CD4-positive, alpha-beta T cell treated with Interleukin-4 for 4 hours (primary cell): ENCODE data around the gene ZNF57.
"Not testable (repeated sequence)": the region's sequence is repeated elsewhere in the genome, so short reads cannot be mapped to it uniquely, and the experiment has no call there.

Experiments used
- DNase-seq: peaks from one replicate; pipeline ENCODE4 v3.0.0-alpha.2; 2020

ZNF57 gene

DNA sequence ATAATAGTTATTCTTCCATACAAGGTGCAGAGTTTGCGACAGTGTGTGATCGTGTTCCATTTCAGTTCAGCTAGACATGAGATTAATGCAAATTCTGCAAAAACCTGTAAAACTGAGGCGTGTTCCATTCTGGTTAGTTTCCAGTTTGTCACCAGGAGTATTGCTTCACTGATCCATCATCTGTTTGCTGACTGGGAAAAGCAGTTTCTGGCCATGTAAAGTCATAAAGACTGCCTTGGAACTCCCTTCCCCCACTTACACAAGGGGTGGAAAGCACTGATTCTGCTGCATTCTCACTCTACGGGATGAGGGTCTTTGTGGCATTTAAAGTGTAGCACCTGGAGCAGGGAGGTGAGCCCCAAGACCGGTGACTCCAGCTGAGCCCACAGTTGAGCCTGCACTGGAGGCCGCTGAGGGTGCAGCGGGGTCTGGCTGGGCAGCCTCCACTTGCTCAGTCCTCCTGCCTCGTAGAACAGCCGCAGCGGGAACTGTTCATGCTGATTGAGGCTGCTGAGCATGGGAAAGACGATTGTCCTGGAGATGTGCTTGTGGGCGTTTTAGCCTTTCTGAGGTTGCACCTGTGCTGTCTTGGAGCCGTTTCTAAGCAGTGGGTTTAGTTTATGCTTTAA lies 2.0 kb downstream of the ZNF57 start:
- DNase-seq, result no peak

DNA sequence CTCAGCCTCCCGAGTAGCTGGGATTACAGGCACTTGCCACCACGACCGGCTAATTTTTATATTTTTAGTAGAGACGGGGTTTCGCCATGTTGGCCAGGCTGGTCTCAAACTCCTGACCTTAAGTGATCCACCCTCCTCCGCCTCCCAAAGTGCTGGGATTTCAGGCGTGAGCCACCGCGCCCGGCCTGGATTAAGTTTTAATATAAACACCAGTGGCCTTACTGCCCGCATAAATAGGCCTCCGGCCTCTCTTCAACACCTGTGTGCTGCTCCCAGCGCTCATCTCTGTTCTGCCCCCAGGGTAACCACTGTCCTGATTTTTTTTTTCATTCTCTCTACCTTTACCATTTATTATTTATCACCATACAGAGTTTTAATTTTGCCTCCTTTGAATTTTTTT lies 2.6 kb downstream of the ZNF57 start:
- DNase-seq, result not testable (repeated sequence)

DNA sequence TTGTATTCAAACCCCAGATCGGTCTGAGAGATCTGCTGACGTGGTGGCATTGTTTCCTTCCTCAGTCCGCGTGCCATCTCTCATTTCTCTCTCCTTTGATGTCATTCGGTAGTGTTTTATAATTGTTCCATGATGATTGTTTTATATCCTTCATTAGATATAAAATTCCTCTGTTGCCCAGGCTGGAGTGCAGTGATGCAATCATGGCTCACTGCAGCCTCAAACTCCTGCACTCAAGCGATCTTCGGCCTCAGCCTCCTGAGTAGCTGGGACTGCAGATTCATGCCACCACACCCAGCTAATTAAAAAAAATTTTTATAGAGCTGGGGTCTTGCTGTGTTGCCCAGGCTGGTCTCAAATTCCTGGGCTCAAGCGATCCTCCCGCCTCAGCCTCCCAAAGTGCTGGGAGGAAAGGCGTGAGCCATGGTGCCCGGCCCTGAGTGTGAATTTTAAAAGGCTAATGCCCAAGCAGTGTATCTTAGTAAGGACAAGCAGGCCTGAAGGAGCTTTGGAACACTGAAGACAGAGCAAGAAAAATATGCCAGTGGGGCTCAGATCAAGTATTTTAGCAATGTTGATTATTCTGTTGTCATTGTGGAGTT lies 5.3 kb downstream of the ZNF57 start:
- no peak for DNase-seq

- no peak for DNase-seq
Observed at GRCh38 chr19:2906631-2907195, 6.0 kb downstream of the ZNF57 start.

DNA sequence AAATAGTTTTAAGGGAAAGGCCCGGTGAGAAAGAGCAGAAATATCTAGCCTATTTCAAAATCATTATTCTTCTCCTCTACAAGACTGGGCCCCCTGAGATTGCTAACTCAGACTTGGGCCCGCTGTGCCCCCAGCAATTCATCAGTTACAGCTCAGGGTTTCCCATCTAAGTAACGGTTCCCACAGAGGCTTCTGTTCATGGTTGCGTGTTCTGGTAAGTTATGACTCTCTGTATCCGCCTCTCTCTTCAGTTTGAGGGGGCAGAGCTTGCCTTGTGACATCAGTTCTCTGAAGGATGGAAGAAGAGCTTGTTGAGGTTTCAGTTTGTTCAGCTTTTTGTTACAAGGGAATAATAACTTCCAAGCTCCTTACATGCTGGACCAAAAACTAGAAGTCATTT lies 11.6 kb downstream of the ZNF57 start:
- no peak for DNase-seq

- no peak for DNase-seq
Observed at GRCh38 chr19:2917275-2918184, 16.8 kb downstream of the ZNF57 start.

DNA sequence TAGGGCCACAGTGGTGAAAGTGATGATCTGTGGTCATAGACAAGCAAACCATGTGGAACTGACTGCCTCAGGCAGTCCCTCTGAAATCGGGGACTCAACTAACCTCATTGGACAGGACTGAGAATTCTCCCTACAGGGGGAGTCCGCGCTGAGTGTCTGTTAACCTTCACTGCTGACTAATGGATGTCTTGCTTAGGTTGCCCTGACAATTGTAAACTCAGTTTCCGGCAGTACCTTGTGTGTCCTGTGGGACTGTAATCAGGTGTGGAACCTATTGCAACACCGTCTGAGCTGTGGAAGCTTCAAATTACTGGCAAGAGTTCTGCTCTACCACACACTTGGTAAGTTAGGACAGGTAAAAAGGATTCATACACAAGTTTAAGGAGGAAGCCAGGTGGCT lies 22.3 kb downstream of the ZNF57 start:
- no peak for DNase-seq

GRCh38 chr19:2923510-2923909 lies 22.8 kb downstream of the ZNF57 start:
- DNase-seq, result no peak

- no peak for DNase-seq
Observed at GRCh38 chr19:2926341-2927031, 25.8 kb downstream of the ZNF57 start.

GRCh38 chr19:2927032-2927430 lies 26.3 kb downstream of the ZNF57 start:
- no peak for DNase-seq

DNA sequence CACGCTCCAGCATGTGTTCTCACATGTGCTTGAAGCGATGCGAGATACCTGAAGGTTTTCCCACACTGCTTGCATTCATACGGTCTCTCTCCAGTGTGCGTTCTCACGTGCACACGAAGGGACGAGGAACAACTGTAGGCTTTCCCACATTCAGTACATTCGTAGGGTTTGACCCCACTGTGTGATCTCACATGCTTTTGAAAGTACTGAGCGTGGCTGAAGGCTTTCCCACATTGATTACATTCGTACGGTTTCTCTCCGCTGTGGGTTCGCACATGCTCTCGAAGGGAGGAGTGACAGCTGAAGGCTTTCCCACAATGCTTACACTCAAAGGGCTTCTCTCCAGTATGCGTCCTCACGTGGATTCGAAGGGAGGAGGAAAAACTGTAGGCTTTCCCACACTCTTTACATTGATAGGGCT lies 32.8 kb downstream of the ZNF57 start:
- DNase-seq, result no peak

DNA sequence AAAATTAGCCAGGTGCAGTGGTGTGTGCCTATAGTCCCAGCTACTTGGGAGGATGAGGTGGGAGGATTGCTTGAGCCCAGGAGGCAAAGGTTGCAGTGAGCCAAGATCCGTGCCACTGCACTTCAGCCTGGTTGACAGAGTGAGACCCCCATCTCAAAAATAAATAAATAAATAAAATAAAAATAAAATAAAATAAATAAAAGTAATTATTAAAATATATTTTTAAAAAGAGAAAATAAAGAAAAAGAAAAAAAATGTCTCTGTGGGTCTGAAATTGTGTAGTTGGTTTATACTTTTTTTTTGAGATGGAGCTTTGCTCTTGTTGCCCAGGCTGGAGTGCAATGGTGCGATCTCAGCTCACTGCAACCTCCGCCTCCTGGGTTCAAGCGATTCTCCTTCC lies 35.1 kb downstream of the ZNF57 start:
- not testable (repeated sequence) for DNase-seq

GRCh38 chr19:2942928-2943640 lies 42.4 kb downstream of the ZNF57 start:
- DNase-seq, result no peak

DNA sequence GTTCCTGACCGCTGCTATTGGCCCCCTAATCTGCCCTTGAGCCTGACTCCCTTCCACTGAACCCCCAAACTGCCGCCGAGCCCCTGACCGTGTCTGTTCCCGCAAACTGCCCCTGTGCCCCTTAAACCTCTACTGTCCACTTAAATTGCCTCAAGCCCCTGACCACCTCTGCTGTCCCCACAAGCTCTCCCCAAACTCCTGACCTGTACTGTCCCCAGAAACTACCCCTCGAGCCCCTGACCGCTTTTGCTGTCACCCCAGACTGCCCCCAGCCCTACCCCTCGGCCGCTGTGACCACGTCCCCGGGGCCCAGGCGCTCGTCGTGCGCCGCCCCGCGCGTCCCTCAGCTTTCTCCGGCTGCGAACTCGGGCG lies 43.7 kb downstream of the ZNF57 start:
- DNase-seq, result no peak

DNA sequence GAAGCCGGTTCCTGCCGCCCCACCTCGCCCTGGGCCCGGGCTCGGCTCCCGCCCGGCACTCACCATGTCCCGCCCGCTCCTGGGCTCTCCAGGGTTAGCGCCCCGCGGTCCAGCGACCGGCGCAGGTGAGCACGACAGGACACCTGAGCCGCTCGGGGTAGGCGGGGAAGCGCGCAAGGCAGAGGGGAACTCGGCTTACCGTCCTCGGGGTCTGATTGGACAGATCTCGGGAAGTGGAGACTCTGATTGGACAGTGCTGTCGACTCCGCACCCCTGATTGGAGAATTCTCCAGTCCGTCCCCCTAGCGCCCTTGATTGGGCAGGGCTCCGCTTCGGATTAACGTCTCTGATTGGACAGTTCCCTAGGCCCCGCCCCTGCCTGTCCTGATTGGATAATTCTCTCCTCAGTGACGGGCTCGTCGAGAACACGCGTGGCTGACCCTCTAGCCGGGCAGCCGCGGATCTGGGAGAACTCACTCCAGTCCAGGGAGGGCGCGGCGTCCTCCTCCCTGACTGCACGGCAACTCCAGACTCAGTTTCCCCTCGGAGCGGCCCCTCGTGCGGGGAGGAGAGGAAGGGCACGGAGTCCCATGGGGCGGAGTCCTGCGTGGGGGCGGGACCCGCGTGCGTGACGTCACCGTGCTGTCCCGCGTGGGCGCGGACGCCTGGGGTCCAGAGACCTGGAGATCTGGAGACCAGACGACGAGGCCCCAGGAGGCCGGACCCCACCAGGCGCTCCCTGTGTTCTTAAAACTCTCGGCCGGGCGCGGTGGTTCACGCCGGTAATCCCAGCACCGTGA lies 44.2 kb downstream of the ZNF57 start, which contains the start of gene ZNF77:
Gene ZNF77, minus strand, starts transcription at position 197 of the 800 bp plus-strand sequence. Its CDS starts 131 bp downstream, at position 66.
- DNase-seq, result peak; percentile 99

GRCh38 chr19:2945575-2946184 lies 45.0 kb downstream of the ZNF57 start:
- DNase-seq, result no peak

DNA sequence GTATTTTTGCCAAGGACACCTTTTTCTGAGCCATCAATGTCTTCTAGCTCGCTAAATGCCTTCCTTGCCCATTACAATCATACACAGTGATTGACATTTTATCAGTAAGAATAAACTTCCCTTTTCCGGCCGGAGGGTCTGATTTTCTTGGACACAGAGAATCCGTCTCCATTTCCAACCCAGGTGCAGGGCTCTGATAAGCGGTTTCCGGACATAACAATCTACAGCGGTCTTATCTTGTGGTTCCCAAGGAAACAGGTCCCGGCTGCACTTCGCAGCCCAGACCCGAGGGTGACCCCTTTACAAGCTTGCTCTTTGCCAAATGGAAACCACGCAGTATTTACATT lies 49.2 kb downstream of the ZNF57 start:
- DNase-seq, result no peak

GRCh38 chr19:2950286-2951124 lies 49.8 kb downstream of the ZNF57 start:
- DNase-seq, result peak; percentile 99

GRCh38 chr19:2952953-2953481 lies 52.3 kb downstream of the ZNF57 start:
- no peak for DNase-seq

- no peak for DNase-seq
Observed at GRCh38 chr19:2957160-2957559, 56.4 kb downstream of the ZNF57 start.
